Measurements from ENCODE around the gene APLN. TPM values are rescaled to one million over a fixed set of nuclear protein-coding genes. Genes with fewer than 3 reads are reported as not detected.

APLN gene
- polyA plus RNA-seq, 1 donor: 6.9 TPM

DNA sequence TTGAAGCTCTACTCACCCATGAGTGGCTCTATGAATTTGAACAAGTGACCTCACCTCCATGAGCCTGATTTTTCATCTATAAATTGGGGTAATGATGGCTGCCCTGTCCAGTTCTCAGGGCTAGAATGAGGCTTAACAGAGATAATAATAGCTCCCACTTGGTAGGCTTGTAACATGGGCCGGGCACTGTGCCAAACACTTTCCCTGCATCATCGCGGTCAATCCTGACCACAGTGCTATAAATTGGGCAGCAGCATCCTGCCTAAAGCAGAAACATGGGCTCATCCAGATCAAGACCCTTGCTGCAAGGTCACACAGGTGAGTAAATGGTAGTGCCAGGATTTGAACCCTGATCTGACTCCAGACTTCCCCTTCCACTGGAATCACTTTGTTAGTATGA, 12.8 kb downstream of the APLN start:
- no peak for DNase-seq (ENCODE audit: low read depth)

DNA sequence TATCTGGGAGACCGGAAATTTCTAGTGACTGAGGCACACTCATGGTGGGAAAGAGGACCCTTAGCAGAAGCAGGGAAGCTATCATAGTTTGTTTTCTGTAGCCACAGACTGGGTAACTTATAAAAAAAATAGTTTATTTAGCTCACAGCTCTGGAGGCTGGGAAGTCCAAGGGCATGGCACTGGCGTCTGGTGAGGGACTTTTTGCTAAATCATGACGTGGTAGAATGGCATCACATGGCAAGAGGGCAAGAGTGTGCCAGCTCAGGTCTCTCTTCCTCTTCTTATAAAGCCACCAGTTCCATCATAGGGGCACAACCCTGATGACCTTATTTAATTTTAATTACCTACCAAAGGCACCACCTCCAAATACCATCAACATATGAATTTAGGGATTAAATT, 13.3 kb downstream of the APLN start:
- DNase-seq (ENCODE audit: low read depth): no peak

DNA sequence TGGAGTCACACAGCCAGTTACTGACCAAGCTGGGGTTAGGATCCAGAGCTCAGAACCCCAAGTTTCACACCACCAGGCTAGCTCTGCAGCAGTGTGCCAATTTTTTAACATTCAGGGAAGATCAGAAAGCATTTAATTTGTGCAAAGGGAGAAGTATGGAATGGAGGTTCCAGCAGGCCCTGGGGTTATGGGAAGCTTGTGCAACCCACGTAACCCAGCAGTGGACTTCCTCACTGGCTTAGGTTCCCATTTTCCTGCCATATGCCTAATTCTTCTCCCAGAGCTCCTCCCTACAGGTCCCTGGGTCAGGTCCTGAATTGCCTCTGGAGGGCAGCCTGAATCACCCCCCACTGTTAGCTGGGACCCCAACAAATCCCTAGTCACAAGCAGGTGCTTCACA, 14.0 kb downstream of the APLN start:
- no peak for DNase-seq (ENCODE audit: low read depth)

DNA sequence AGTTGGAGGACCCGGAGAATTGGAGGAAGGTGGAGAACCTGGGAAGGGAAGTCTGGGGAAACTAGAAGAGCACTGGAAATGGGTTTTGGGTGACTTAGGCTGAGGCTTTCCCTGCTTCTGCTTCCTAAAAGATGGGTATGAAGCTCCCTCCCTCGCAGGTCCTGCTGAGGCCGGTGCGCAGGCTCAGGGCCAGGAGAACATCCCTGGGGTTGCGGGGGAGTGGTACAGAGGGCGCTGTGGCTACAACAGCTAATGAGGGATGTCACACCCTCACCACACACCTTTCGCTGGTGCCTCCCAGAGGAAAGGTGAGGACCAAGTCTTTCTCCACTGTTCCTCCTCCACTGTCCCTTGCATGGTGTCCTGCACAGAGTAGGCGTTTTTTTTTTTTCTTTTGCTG, 15.8 kb downstream of the APLN start:
- DNase-seq (ENCODE audit: low read depth): no peak

DNA sequence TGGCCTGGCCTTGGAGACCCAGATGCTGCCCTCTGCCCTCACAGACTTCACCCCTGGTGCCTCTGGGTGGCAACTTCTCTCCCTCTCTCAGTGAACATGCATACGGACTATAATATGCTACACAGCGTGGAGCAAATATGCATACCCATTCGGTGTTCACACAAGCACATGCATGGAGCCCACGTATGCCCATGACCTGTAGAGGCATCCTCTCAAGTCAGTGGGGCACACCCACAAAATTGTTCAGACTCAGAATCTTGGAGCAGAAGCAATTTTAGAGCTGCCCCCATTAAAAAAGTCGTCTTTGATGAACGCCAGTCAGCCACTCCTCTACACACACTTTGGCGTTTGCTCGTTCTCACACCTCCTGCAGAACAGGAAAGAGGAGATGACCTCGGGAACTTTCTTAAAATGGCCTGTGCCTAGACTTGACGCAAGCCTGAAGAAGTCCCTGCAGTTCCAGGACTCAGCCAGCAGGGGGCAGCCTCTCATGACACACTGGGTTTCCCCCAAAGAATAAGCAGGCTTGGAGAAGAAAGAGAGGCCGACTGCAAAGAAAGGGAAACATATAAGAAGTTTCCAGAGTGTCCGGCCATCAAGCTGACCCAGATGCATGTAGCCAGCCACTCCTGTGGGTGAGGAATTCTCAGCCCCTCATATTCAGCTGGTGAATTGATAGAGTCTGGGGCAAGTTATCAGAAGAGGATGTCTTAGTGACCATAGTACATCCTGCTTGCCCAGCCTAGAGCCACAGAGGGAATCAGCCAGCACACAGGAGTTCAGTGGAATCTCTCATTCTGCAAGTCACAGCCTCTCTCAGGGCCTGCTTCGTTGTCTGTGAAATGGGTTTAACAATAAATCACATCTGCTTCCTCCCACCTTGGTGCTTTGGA, 17.3 kb downstream of the APLN start:
- no peak for DNase-seq (ENCODE audit: low read depth)

DNA sequence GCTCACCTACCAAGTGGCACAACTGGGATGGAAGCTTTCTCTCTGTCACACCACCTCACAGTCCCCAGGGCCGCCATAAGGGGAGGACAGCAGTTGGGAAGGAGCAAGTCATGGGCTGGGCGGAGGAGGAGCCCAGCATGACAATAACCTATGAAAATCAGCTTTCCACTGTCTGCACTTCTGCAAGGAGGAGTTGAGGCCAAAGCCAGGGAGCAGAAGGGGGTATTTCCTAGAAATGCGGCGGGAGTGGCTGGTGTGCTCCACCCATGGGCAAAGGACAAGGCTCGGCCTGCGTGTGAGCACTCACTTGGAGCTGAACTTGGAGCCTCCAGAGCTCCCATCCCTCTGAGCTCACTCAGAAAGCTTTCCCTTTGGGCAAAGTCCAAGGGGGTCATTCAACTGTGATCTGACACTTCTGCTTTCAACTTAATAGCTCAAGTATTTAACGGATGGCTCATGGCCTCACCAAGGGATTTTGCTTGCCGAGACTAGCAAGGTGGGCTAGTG, 18.5 kb downstream of the APLN start:
- DNase-seq (ENCODE audit: low read depth): no peak

DNA sequence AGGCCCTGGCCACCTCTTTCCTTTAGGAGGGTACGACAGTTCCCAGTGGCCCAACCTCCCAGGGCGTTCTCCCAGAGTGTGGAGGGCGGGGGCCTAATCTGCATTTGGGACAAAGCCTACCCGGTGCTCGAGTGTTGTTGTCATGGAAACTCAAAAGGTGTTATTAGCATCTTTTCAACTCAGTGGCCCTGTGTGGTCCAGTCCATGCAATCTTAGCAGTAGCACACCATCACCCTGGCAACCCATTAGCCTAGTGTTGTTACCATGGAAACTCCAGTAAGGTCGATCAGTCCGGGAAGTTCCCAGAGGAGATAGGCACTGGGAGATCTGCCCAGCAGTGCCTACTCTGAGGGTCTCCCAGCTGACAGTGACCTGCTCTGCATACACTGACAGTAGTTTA, 20.2 kb downstream of the APLN start:
- DNase-seq (ENCODE audit: low read depth): no peak

DNA sequence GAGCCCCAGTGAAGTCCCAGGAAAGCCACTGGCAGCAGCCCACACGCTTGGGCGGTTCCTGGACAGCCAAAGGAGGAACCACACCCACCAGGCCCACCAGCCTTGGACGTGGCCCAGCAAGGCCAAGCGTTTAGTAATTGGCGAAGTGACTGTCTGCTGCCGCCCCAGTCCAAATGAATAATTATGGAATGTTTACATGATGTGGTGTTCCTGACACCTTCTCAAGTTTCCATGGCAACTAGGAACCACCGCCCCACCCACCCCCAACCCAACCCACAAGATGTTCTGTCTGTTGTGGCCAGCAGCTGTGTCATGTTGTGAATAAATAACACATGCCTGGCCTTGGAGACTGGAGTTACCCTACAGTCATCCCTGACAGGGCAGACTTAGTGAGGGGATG, 22.3 kb downstream of the APLN start:
- DNase-seq (ENCODE audit: low read depth): no peak

DNA sequence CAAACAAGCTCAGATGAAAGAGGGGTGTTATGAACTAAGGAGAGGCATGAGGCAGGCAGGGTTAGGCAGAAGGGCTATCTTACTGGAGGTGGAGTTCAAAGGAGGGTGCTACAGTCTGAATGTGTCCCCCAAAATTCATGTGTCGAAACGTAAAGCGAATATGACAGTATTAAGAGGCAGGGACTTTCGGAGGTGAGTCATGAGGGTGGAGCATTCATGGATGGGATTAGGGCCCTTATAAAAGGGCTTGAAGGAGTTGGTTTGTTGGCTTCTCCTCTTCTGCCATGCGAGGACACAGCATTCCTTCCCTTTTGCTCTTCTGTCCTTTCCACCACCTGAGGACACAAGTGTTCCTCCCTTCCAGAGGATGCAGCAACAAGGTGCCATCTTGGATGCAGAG, 22.9 kb downstream of the APLN start:
- DNase-seq (ENCODE audit: low read depth): no peak

DNA sequence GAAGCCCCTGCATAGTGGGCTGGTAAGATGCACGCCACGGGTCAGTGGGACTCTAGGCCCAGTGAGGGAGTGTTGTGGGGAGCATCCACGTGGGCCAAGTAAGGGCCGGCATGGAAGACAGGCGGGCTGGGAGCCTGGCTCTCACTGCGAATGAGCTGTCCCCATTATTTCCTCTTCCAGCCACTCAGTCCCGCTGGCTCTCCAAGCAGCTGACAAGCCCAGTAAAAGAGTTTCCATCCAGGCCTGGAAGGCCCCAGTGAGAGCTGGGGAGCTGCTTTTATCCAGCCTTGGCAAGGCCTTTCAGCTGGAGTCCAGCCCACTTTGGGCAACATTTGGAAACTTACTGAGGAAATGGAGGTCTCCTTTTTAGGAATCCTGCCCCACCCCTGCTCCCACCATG, 24.9 kb downstream of the APLN start:
- DNase-seq (ENCODE audit: low read depth): no peak

DNA sequence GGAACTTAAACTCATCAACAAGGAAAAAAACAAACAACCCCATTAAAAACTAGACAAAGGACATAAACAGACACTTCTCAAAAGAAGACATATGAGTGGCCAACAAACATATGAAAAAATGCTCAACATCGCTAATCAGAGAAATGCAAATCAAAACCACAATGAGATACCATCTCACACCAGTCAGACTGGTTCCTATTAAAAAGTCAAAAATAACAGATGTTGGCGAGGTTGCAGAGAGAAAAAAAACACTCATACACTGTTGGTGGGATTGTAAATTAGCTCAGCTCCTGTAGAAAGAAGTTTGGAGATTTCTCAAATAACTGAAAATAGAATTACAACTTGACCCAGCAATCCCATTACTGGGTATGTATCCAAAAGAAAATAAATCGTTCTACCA, 28.7 kb downstream of the APLN start:
- DNase-seq (ENCODE audit: low read depth): no peak

DNA sequence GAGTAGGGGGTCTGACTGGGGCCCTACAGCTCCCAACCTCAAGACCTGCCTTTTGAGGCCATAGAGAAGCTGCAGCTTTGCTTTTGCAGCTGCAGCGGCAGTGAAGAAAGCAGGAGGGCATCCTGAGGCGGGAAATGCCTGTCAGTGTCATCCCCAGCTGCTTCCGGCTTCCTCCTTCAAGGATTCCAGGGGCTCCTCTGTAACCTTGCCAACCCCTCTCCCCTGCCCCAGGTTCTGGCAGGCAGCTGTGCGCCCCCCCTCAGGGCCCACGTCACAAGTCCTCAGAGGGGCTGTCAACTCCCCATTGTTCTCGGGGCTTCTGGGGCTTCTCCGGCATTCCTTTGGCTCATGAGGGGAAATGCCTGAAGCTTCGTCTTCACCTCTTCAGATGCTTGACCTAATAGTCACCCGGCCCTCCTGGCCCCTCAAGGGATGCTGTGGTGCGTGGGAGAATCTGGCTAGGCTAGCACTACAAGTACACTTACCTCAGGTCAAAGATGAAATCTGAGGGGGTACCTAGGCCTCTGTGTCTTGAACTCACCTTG, 31.9 kb downstream of the APLN start:
- no peak for DNase-seq (ENCODE audit: low read depth)

DNA sequence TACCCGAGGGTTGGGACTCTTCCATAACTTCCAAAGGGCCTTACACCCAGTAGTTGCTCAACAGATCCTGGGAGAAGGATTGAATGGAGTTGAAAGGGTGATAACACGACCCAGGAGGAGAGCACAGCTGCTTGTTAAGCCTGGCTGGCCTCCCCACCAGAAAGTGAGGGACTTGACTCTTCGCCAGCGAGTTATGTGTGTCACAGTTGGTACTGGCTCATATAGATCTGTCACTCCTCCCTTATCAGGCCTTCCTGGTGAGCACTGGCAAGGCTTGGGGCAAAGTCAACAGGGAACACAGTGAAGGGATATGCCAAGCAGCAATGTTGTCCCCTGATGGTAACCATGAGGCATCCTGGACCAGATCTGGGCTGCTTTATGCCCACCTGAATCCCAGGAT, 35.8 kb downstream of the APLN start:
- DNase-seq (ENCODE audit: low read depth): no peak

DNA sequence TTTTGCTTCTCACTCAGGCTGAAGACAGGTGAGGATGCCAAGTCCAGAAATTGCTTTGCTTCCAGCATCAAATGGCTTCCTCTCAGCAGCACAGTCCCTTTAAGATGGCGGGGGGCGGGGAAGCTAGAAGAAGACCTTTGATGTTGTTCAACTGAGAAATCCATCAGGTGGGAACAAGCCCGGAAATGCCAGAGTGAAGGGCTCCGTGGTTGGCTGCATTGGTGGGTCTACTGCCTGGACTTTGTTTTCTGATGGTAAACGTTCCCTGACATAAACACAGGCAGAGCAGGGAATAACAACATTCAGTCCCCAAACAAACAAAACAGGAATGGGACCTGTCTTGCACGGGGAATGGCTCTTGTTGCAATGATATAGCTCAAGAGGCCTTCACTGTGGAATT, 37.3 kb downstream of the APLN start:
- no peak for DNase-seq (ENCODE audit: low read depth)

DNA sequence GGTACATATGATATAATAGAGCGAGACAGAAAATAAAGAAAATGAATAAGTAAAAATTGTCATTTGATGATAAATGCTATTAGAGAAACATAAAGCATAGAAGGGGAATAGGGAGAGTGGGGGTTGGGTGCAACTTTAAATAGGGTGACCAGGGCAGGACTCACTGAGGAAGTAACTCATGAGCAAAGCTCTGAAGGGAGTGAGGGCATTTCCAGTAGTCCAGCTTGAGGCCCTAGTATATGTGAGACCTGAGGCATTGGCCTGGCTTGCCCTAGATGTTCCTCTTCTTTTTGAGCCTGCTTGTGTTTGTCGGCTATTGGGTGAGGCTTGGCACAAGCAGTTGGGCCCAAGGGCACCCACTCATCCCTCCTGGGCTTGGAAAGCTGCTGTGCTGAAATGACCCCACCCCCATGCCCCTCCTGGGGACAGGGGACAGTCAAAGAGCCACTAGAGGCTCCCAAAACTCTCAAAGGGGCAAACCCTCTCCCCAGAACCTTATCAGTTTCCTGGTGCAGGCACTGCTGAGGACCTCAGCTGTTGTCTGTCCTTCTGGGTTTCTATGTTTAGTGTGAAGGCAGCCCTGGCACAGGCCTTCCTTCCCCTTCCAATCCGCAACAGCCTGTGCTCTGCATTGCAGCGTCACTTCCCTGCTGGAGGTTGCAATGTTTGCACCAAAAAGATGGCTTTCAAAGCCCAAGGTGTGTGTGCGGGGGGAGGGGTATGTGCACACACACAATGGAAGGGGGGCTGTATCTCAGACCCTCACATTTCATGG, 40.1 kb downstream of the APLN start:
- no peak for DNase-seq (ENCODE audit: low read depth)

DNA sequence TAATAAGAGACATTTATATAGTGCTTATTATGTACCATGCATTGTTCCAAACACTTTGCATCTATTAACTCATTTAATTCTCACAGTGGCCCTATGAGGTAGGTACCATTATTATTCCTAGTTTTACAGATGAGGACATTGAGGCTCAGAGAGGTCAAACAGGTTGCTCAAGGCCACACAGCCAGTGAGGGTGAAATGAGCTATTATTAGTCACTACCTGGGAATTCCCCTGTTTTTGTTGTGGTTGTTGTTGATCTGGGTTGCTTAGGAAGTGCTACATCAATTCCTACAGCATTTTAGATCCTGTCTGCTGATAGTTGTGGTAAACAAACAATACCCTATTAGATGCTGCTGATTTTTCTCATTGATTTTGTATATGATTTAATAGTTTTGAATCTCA, 41.2 kb downstream of the APLN start:
- no peak for DNase-seq (ENCODE audit: low read depth)

DNA sequence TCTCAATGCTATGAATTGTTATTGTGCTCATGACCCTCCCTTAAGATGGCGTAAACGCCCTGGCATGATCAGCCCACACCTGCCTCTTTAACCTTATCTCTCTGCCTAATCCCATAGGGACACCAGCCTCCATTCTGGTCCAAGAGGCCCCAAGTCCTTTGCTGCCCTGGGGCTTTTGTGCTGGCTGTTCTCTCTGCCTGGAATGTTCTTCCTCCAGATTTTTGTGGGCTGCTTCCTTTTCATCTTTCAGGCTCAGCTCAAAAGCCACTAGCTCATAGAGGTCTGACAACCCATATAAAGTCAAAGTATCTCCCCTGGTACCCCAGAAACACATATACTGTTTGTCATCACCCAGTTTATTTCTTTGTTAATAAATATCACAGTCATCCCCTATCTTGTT, 42.4 kb downstream of the APLN start:
- DNase-seq (ENCODE audit: low read depth): no peak

DNA sequence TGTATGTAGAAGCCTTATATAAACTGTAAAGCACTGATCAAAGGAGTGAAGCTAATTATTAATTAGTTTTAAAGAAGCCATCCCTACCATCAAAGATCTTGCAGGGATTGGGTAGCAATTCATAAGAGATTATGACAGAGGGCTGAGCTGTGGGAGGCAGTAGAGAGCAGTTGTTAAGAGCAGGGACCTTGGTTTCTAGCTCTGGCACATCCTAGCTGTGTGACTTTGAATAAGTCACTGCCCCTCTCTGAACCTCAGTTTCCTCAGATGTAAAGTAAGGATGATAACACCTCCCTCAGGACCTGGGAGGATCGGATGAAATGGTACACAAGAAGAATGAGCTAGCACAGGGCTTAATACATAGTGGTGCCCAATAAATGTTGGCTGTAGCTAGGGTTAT, 45.4 kb downstream of the APLN start:
- no peak for DNase-seq (ENCODE audit: low read depth)

DNA sequence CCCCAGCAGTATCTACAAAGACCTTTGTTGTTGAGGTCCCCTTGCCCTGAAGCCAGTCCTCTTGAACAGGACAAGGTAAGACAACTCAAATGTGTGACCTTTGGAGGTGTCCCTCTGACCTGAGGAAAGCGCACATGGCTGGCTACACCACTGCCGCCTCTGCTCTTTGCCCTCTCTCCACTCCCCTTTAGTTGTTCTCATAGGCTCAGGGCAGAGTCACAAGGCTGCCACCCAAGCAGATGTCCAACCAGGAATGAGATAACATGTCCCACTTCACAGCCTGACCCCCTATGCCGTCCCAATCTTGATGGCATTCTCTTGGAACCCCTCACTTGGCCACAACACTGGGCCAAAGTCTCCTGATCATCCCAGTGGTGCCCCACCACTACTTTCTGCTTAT, 46.3 kb downstream of the APLN start:
- no peak for DNase-seq (ENCODE audit: low read depth)

DNA sequence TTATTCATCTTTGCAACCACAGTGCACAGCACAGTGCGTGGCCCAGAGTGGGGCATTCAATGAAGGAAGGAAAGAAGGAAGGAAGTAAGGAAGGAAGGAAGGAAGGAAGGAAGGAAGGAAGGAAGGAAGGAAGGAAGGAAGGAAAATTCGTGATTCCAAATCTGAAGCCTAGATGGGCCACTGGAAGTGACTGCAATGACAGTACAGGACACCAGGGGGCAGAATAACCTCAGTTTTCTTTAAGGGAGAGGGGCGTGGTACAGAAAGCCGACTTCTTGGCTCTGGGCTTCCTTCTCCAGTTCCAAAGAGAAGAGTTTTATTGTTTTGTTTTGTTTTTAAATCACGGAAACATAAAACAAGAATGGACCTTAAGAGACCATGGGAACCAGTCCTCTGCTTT, 47.8 kb downstream of the APLN start:
- DNase-seq (ENCODE audit: low read depth): peak; percentile 40

DNA sequence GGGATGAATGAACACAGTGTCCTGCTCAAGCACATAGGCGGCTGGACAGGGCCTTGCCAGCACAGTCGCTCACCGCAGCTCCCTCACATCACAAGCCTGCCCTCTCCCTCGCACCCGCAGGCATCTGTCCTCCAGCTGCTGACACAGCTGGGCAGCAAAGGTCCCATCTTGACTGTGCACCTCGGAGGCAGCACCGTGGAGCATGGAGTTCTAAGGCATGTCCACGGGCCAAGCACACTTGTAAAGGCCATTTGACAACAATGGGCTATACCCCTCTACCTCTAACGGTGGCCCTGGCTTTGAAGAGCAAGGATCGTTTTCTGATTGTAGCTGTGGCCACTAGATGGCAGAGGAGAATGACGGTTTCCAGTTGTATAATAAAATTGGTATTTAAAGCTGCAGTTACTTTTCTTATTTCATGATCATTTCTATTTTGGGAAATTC, 53.8 kb downstream of the APLN start:
- DNase-seq (ENCODE audit: low read depth): no peak

DNA sequence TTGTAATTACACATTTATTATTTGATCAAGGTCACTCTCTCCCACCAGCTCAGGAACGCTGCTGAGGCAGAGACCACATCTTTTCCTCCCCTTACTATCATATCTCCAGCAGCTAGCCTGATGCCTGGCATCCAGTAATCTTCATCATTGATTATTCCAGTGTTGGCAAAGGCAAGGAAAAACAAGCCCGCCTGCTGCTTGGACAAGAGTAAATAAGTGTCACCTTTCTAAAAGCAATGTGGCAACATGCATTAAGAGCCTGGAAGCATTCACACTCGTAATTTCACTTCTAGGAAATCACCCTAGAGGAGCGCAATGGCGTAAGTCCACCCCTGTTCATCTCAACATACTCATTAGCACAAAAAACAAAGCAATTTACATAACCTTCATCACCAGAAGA, 54.8 kb downstream of the APLN start:
- DNase-seq (ENCODE audit: low read depth): no peak

DNA sequence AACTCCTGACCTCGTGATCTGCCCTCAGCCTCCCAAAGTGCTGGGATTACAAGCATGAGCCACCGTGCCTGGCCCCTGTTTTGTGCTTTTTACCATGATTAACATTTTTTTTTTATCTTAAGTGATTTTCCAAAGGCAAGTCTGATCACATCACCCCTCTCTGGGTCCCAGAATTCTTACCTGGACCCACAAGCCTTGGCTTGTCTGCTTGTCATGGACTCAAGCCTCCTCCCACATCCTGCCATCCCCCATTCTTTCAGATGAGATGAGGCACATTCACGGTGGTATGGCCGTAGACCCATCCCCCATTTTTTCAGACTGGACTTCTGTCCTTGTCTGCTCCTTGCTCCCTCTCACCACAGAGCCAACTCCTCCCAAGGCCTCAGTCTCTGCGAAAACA, 55.3 kb downstream of the APLN start:
- DNase-seq (ENCODE audit: low read depth): no peak

All from forelimb muscle (tissue), 1 donor.